CD4-positive, alpha-beta memory T cell (primary cell): ENCODE data around the gene CSNK1G2. TPM values are rescaled to one million over a fixed set of nuclear protein-coding genes. Genes with fewer than 3 reads are reported as not detected.

ENCODE experiments used
- CTCF ChIA-PET: fragments of 350-600 bp; sonication (Branson Sonifier 250); formaldehyde crosslinking; loops from one replicate; lab custom pipeline; 2021; ENCODE audit warnings: inconsistent platforms; ENCODE audit not compliant: partially characterized antibody; lab: Charles Lee
- POLR2A ChIA-PET: fragments of 350-600 bp; sonication (Branson Sonifier 250); formaldehyde crosslinking; loops from one replicate; lab custom pipeline; 2021; ENCODE audit not compliant: partially characterized antibody; lab: Charles Lee
- DNase-seq, 5 donors: peaks; one replicate each; pipeline versions ENCODE4 v3.0.0 to v3.0.0-alpha.2; 2020 to 2022; ENCODE audit warnings: mixed read lengths in 1 of 5
- H3K27ac ChIP-seq: one replicate; pipeline ENCODE4 v1.7.0; 2013; ENCODE audit warnings: low read depth, low read length
- H3K27me3 ChIP-seq: 2 replicates; pipeline ENCODE4 v1.7.0; 2013; ENCODE audit warnings: mild to moderate bottlenecking, low read length, moderate library complexity; ENCODE audit not compliant: insufficient read depth
- H3K36me3 ChIP-seq: 2 replicates; pipeline ENCODE4 v1.7.0; 2013; ENCODE audit warnings: mild to moderate bottlenecking, low read length, moderate library complexity; ENCODE audit not compliant: insufficient read depth
- H3K4me1 ChIP-seq: 2 replicates; pipeline ENCODE4 v1.7.0; 2013; ENCODE audit warnings: mild to moderate bottlenecking, low read length, moderate library complexity; ENCODE audit not compliant: insufficient read depth
- H3K4me3 ChIP-seq, 2 donors: one replicate each; pipeline ENCODE4 v1.7.0; 2013; ENCODE audit warnings: low read length in 2 of 2, mild to moderate bottlenecking in 1 of 2
- H3K9me3 ChIP-seq, 2 donors: one replicate each; pipeline ENCODE4 v1.7.0; 2013; ENCODE audit warnings: low read length in 2 of 2, control low read depth in 1 of 2; ENCODE audit not compliant: control insufficient read depth in 1 of 2
- H3K27ac Mint-ChIP-seq, 7 donors: one replicate each; pipeline ENCODE4 v1.8.0; 2020 to 2021; ENCODE audit warnings: mixed read lengths in 7 of 7, mild to moderate bottlenecking in 6 of 7, inconsistent platforms in 3 of 7, moderate library complexity in 3 of 7
- H3K27me3 Mint-ChIP-seq, 2 donors: one replicate each; pipeline ENCODE4 v1.8.0; 2020 to 2021; ENCODE audit warnings: mixed read lengths in 2 of 2
- H3K36me3 Mint-ChIP-seq, 2 donors: one replicate each; pipeline ENCODE4 v1.8.0; 2020 to 2021; ENCODE audit warnings: mixed read lengths in 2 of 2, inconsistent platforms in 1 of 2, mild to moderate bottlenecking in 1 of 2
- H3K4me1 Mint-ChIP-seq, 4 donors: one replicate each; pipeline ENCODE4 v1.8.0; 2020 to 2021; ENCODE audit warnings: mixed read lengths in 4 of 4, mild to moderate bottlenecking in 1 of 4
- H3K4me3 Mint-ChIP-seq, 8 donors: one replicate each; pipeline ENCODE4 v1.8.0; 2020 to 2021; ENCODE audit warnings: mixed read lengths in 8 of 8, mild to moderate bottlenecking in 7 of 8, moderate library complexity in 6 of 8, inconsistent platforms in 3 of 8
- H3K9me3 Mint-ChIP-seq, 8 donors: one replicate each; pipeline ENCODE4 v1.8.0; 2020 to 2021; ENCODE audit warnings: mixed read lengths in 8 of 8, mild to moderate bottlenecking in 5 of 8, inconsistent platforms in 3 of 8, moderate library complexity in 1 of 8
- intact Hi-C: fragments of 100-400 bp; cut with micrococcal nuclease; formaldehyde crosslinking; loops from one replicate; pipeline ENCODE4 v1.15.1; 2023
- polyA plus RNA-seq, 2 donors: library from polyadenylated mRNA; unstranded; fragments of 300-500 nt; fragmentation: Illumina TruSeq; gene quantifications; one replicate each; pipeline ENCODE4 v1.2.3, GENCODE V29; 2021
- total RNA-seq, 2 experiments: library from RNA; stranded (reverse); gene quantifications; one replicate each; pipeline ENCODE4 v1.2.3, GENCODE V29; 2021

CSNK1G2 gene
- total and polyA plus RNA-seq, 4 experiments from 2014 or later = 11.3 to 144 (median 99.5) TPM

GRCh38 chr19:1933244-1933643 is 7.7 kb upstream of the CSNK1G2 start:
- Mint-ChIP-seq H3K27ac (peak overlapping the region in 1 of 7 donors; percentile 36), H3K4me3 (no peak overlapping the region), H3K9me3 (peaks cover 0 to 2% (median 0%) of the 10 kb centered on the region in 8 donors), H3K27me3 (no peaks in the 10 kb centered on the region), H3K36me3 (peaks cover 0 to 2% of the 10 kb centered on the region in 2 donors), H3K4me1 (peaks cover 13 to 43% (median 26%) of the 10 kb centered on the region in 4 donors)
- H3K27me3 ChIP-seq = no peaks in the 10 kb centered on the region
- no peak overlapping the region for H3K27ac ChIP-seq
- peaks cover 0 to 3% of the 10 kb centered on the region in 2 donors for H3K9me3 ChIP-seq
- no peaks in the 10 kb centered on the region for H3K36me3 ChIP-seq
- no peak for DNase-seq
- H3K4me3 ChIP-seq = no peak overlapping the region
- H3K4me1 ChIP-seq = peaks cover 16% of the 10 kb centered on the region
- intact Hi-C loops = no loop called here
- CTCF ChIA-PET = interaction anchor here (1.9 kb wide), 1 partner anchor 36 kb away, joined by 7 read pairs; no protein-coding TSS in a partner anchor
- POLR2A ChIA-PET = interaction anchor here (1.0 kb wide), 1 partner anchor 150 kb away, joined by 3 read pairs; no protein-coding TSS in a partner anchor

- Mint-ChIP-seq H3K4me3 (no peak overlapping the region), H3K36me3 (peaks cover 0 to 2% of the 10 kb centered on the region in 2 donors), H3K9me3 (peaks cover 0 to 2% (median 0%) of the 10 kb centered on the region in 8 donors), H3K4me1 (peaks cover 12 to 42% (median 25%) of the 10 kb centered on the region in 4 donors), H3K27ac (peak overlapping the region in 4 of 7 donors; percentile 13 to 54 (median 19)), H3K27me3 (no peaks in the 10 kb centered on the region)
- ChIA-PET CTCF (no interaction called here), POLR2A (no interaction called here)
- Histone ChIP-seq H3K4me1 (peaks cover 15% of the 10 kb centered on the region), H3K27ac (no peak overlapping the region), H3K9me3 (peaks cover 0 to 3% of the 10 kb centered on the region in 2 donors), H3K36me3 (no peaks in the 10 kb centered on the region), H3K27me3 (no peaks in the 10 kb centered on the region), H3K4me3 (no peak overlapping the region)
- intact Hi-C loops = no loop called here
- DNase-seq = no peak
Observed at GRCh38 chr19:1933942-1934341, 7.0 kb upstream of the CSNK1G2 start.

GRCh38 chr19:1935484-1936208 is 5.3 kb upstream of the CSNK1G2 start:
- Histone ChIP-seq H3K36me3 (no peaks in the 10 kb centered on the region), H3K27me3 (no peaks in the 10 kb centered on the region), H3K4me3 (no peak overlapping the region), H3K27ac (no peak overlapping the region), H3K9me3 (peaks cover 0 to 3% of the 10 kb centered on the region in 2 donors), H3K4me1 (peaks cover 11% of the 10 kb centered on the region)
- POLR2A ChIA-PET = interaction anchor here (1.0 kb wide), 1 partner anchor 12 kb away, joined by 5 read pairs; no protein-coding TSS in a partner anchor
- H3K4me1 Mint-ChIP-seq = peaks cover 12 to 38% (median 22%) of the 10 kb centered on the region in 4 donors
- CTCF ChIA-PET = no interaction called here
- peaks cover 0 to 8% (median 0%) of the 10 kb centered on the region in 8 donors for H3K9me3 Mint-ChIP-seq
- H3K36me3 Mint-ChIP-seq = peaks cover 0 to 10% of the 10 kb centered on the region in 2 donors
- no peak overlapping the region for H3K4me3 Mint-ChIP-seq
- H3K27ac Mint-ChIP-seq = peak overlapping the region; percentile 14 to 85 (median 73)
- no peak for DNase-seq
- intact Hi-C loops = no loop called here
- peaks cover 0 to 2% of the 10 kb centered on the region in 2 donors for H3K27me3 Mint-ChIP-seq

- peaks cover 0 to 2% of the 10 kb centered on the region in 2 donors for H3K27me3 Mint-ChIP-seq
- Histone ChIP-seq H3K27me3 (no peaks in the 10 kb centered on the region), H3K4me1 (peaks cover 11% of the 10 kb centered on the region), H3K36me3 (no peaks in the 10 kb centered on the region), H3K9me3 (peaks cover 0 to 3% of the 10 kb centered on the region in 2 donors), H3K4me3 (no peak overlapping the region), H3K27ac (no peak overlapping the region)
- intact Hi-C loops = no loop called here
- H3K4me3 Mint-ChIP-seq = peak overlapping the region in 3 of 8 donors; percentile 22 to 59 (median 44)
- peaks cover 0 to 10% of the 10 kb centered on the region in 2 donors for H3K36me3 Mint-ChIP-seq
- no peak for DNase-seq
- H3K4me1 Mint-ChIP-seq = peaks cover 12 to 39% (median 22%) of the 10 kb centered on the region in 4 donors
- CTCF ChIA-PET = interaction anchor here (1.0 kb wide), 1 partner anchor 72 kb away, joined by 3 read pairs; no protein-coding TSS in a partner anchor
- peaks cover 0 to 8% (median 0%) of the 10 kb centered on the region in 8 donors for H3K9me3 Mint-ChIP-seq
- peak overlapping the region; percentile 48 to 91 (median 72) for H3K27ac Mint-ChIP-seq
- POLR2A ChIA-PET = interaction anchor here (1.0 kb wide), 1 partner anchor 13 kb away, joined by 5 read pairs; no protein-coding TSS in a partner anchor
Observed at GRCh38 chr19:1936430-1936829, 4.5 kb upstream of the CSNK1G2 start.

GRCh38 chr19:1936916-1937610 is 3.9 kb upstream of the CSNK1G2 start:
- H3K36me3 Mint-ChIP-seq = peaks cover 0 to 13% of the 10 kb centered on the region in 2 donors
- H3K4me1 Mint-ChIP-seq = peaks cover 10 to 40% (median 21%) of the 10 kb centered on the region in 4 donors
- no peaks in the 10 kb centered on the region for H3K36me3 ChIP-seq
- ChIA-PET POLR2A (no interaction called here), CTCF (interaction anchor here (1.0 kb wide), 2 partner anchors 9 to 72 kb away, joined by 3 read pairs; no protein-coding TSS in a partner anchor)
- H3K9me3 ChIP-seq = no peaks in the 10 kb centered on the region
- H3K9me3 Mint-ChIP-seq = peaks cover 0 to 10% (median 0%) of the 10 kb centered on the region in 8 donors
- peak overlapping the region; percentile 48 to 100 (median 81) for H3K27ac Mint-ChIP-seq
- H3K4me3 ChIP-seq = no peak overlapping the region
- no peaks in the 10 kb centered on the region for H3K27me3 ChIP-seq
- intact Hi-C loops = no loop called here
- H3K4me3 Mint-ChIP-seq = peak overlapping the region in 2 of 8 donors; percentile 22 to 59
- H3K4me1 ChIP-seq = peaks cover 11% of the 10 kb centered on the region
- no peak for DNase-seq
- H3K27ac ChIP-seq = no peak overlapping the region
- peaks cover 0 to 2% of the 10 kb centered on the region in 2 donors for H3K27me3 Mint-ChIP-seq

GRCh38 chr19:1938071-1938470 is 2.9 kb upstream of the CSNK1G2 start:
- DNase-seq = no peak
- Mint-ChIP-seq H3K9me3 (peaks cover 0 to 10% (median 0%) of the 10 kb centered on the region in 8 donors), H3K4me3 (peak overlapping the region in 4 of 8 donors; percentile 13 to 57 (median 38)), H3K27ac (peak overlapping the region; percentile 64 to 100 (median 78)), H3K36me3 (peaks cover 0 to 23% of the 10 kb centered on the region in 2 donors), H3K27me3 (peaks cover 0 to 2% of the 10 kb centered on the region in 2 donors), H3K4me1 (peaks cover 13 to 50% (median 25%) of the 10 kb centered on the region in 4 donors)
- Histone ChIP-seq H3K4me1 (peaks cover 14% of the 10 kb centered on the region), H3K36me3 (no peaks in the 10 kb centered on the region), H3K4me3 (no peak overlapping the region), H3K9me3 (no peaks in the 10 kb centered on the region), H3K27ac (no peak overlapping the region), H3K27me3 (no peaks in the 10 kb centered on the region)
- intact Hi-C loops = no loop called here
- CTCF ChIA-PET = interaction anchor here (1.0 kb wide), 1 partner anchor 10 kb away, joined by 3 read pairs; no protein-coding TSS in a partner anchor
- POLR2A ChIA-PET = interaction anchor here (2.0 kb wide), 1 partner anchor 62 kb away, joined by 4 read pairs; no protein-coding TSS in a partner anchor
